ENCODE measurements around the gene DPH1.

DNA sequence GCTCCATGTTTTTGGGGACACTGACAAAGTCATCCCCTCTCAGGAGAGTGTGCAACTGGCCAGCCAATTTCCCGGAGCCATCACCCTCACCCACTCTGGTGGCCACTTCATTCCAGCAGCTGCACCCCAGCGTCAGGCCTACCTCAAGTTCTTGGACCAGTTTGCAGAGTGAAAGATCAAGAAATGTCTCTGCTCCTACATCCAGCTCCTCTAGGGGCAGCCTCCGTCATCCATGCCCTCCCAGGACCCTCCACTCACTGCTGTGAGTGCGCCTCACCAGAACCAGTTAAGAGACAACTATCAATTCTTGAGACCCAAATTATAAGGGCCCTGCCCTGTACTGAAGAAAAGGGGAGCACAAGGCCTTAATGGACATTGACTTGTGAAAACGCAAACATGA, 13.0 kb downstream of the DPH1 start:
- TF ChIP-seq CTCF (IDR thresholded peaks at IDR 0.05) (no peak), POLR2A (IDR thresholded peaks at IDR 0.05) (no peak), POLR2AphosphoS5 (IDR thresholded peaks at IDR 0.05) (no peak), EP300 (IDR thresholded peaks at IDR 0.05) (no peak)
